ENCODE results near the gene DCDC2C. TPM values are rescaled to one million over a fixed set of nuclear protein-coding genes. Genes with fewer than 3 reads are reported as not detected.

The DCDC2C gene
- total RNA-seq, 1 donor from 2014 or later = not detected

DNA sequence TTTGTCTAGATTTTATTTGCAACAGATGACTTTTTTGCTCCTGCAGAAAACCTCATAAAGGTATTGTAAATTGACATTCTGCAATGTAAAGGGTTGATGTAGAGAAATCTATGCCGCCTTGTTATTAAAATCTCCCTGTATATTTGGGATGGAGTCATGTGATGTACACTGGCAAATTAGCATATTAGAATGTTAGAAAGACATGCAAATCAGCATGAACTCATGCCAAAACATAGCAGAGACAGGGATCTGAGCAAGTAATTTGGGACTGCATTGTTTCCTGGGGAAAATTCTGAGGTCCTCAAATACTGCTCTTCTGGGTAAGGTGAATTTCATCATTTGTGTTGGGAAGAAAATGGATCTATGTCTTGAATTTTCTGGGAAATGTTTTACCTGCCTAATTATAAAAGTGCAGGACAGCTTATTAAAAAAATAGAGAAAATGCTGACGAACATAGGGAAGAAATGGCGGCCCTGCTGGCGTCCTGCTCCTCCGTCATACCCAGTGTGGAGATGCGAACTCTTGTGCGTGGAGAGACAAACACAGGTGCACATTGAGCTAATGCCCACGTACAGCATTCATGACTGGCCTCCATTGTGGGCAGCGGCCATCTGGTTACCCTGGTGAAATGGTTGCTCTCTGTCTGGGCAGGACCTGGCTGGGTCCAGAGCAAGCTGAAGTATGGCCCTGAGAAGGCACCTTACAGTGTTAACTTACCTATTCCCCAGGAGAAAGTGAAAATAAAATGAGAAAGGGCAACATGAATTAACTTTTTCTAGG, 29.1 kb upstream of the DCDC2C start:
- Mint-ChIP-seq H3K4me3 (ENCODE audit: low read depth) (no peak overlapping the region), H3K4me1 (ENCODE audit: low read depth) (no peaks in the 10 kb centered on the region), H3K27ac (no peak overlapping the region), H3K9me3 (ENCODE audit: low read depth) (no peaks in the 10 kb centered on the region), H3K27me3 (peaks cover 18% of the 10 kb centered on the region), H3K36me3 (ENCODE audit: insufficient read depth) (no peaks in the 10 kb centered on the region)
- TF ChIP-seq, protein P1, sequence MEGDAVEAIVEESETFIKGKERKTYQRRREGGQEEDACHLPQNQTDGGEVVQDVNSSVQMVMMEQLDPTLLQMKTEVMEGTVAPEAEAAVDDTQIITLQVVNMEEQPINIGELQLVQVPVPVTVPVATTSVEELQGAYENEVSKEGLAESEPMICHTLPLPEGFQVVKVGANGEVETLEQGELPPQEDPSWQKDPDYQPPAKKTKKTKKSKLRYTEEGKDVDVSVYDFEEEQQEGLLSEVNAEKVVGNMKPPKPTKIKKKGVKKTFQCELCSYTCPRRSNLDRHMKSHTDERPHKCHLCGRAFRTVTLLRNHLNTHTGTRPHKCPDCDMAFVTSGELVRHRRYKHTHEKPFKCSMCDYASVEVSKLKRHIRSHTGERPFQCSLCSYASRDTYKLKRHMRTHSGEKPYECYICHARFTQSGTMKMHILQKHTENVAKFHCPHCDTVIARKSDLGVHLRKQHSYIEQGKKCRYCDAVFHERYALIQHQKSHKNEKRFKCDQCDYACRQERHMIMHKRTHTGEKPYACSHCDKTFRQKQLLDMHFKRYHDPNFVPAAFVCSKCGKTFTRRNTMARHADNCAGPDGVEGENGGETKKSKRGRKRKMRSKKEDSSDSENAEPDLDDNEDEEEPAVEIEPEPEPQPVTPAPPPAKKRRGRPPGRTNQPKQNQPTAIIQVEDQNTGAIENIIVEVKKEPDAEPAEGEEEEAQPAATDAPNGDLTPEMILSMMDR (IDR thresholded peaks at IDR 0.05; ENCODE audit: unreplicated experiment) = no peak
- no peak for DNase-seq (ENCODE audit: low spot score, unreplicated experiment)

DNA sequence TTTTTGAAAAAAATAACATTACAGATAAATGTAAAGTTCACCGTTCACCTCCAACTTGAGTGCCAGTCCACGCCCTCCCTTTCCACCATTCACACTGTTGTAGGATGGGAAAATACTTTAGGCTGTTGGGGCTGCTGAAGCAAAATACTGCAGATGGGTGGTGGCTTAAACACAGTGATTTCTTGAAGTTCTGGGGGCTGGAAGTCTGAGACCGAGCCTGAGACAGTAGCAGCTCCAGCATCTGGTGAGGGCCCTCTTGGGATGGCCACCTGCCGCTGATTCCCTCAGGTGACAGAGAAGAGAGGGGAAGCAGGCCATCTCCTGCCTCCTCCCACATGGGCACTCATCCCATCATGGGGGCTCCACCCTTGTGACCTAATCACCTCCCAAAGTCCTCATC, 27.7 kb upstream of the DCDC2C start:
- peaks cover 21% of the 10 kb centered on the region for H3K27me3 Mint-ChIP-seq
- H3K36me3 Mint-ChIP-seq (ENCODE audit: insufficient read depth) = no peaks in the 10 kb centered on the region
- no peaks in the 10 kb centered on the region for H3K9me3 Mint-ChIP-seq (ENCODE audit: low read depth)
- no peak overlapping the region for H3K4me3 Mint-ChIP-seq (ENCODE audit: low read depth)
- no peak for DNase-seq (ENCODE audit: low spot score, unreplicated experiment)
- H3K27ac Mint-ChIP-seq = no peak overlapping the region
- TF ChIP-seq, protein P1 (IDR thresholded peaks at IDR 0.05; ENCODE audit: unreplicated experiment) = no peak
- no peaks in the 10 kb centered on the region for H3K4me1 Mint-ChIP-seq (ENCODE audit: low read depth)

DNA sequence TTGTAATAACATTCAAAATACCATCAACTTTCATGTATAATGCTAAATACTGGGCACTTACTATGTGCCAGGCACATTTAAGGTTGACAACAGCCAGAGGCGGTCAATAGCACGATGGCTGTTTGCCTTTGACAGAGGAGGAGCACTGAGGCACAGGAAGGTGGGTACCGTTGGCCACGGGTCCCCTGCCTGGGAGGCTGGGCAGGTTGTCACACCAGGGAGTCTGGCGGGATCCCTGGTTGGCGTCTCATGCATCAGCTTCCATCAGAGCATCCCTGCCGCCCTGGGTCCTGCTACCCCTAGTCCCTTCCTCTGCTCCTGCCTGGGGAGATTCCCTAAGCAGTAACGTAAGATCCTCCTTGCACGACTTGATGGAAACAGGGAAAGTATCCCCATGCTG, 25.9 kb upstream of the DCDC2C start:
- H3K9me3 Mint-ChIP-seq (ENCODE audit: low read depth) = no peaks in the 10 kb centered on the region
- no peak overlapping the region for H3K27ac Mint-ChIP-seq
- no peaks in the 10 kb centered on the region for H3K36me3 Mint-ChIP-seq (ENCODE audit: insufficient read depth)
- H3K4me1 Mint-ChIP-seq (ENCODE audit: low read depth) = no peaks in the 10 kb centered on the region
- H3K4me3 Mint-ChIP-seq (ENCODE audit: low read depth) = no peak overlapping the region
- no peak for DNase-seq (ENCODE audit: low spot score, unreplicated experiment)
- TF ChIP-seq, protein P1 (IDR thresholded peaks at IDR 0.05; ENCODE audit: unreplicated experiment) = no peak
- peaks cover 21% of the 10 kb centered on the region for H3K27me3 Mint-ChIP-seq

DNA sequence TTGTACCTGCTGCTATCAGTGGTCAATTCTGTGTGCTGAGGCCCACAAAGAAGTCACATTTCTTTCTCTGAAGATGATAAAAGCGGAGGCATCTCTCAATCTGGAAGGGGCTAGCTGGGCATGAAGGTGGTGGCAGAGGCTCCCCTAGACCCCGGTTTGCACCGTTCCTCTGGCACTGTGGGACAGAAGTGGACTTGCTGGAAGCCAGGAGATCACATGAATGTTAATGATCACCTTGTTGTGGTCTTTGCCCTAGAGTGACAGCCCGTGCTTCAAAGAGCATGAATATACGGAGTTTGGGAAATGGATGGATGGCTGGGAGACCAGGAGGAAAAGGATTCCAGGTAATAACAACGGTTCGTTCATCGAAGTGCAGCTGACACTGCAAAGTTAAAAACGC, 25.2 kb upstream of the DCDC2C start:
- H3K36me3 Mint-ChIP-seq (ENCODE audit: insufficient read depth) = no peaks in the 10 kb centered on the region
- H3K27ac Mint-ChIP-seq = no peak overlapping the region
- no peak overlapping the region for H3K4me3 Mint-ChIP-seq (ENCODE audit: low read depth)
- TF ChIP-seq, protein P1 (IDR thresholded peaks at IDR 0.05; ENCODE audit: unreplicated experiment) = no peak
- H3K27me3 Mint-ChIP-seq = peaks cover 21% of the 10 kb centered on the region
- no peak for DNase-seq (ENCODE audit: low spot score, unreplicated experiment)
- H3K4me1 Mint-ChIP-seq (ENCODE audit: low read depth) = no peaks in the 10 kb centered on the region
- H3K9me3 Mint-ChIP-seq (ENCODE audit: low read depth) = no peaks in the 10 kb centered on the region

DNA sequence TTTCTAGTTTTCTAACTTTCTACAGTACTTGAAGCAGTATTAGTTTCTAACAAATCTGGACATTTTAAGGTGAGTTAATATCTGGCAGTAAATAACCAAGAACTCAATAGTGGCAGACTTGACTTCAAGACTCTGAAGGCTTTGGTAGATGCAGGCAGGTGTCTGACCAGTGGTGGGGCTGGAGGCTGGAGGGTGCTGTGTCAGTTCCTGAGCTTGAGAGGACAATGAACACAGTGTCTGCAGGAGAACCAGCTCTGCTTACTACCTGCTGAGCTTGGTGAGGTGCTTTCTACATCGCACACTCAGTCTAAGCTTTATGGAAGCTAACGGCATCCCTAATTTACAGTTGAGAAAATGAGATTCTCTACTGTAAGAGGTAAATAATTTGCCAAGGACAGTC, 24.2 kb upstream of the DCDC2C start:
- no peak overlapping the region for H3K4me3 Mint-ChIP-seq (ENCODE audit: low read depth)
- H3K9me3 Mint-ChIP-seq (ENCODE audit: low read depth) = no peaks in the 10 kb centered on the region
- peaks cover 17% of the 10 kb centered on the region for H3K27me3 Mint-ChIP-seq
- H3K27ac Mint-ChIP-seq = no peak overlapping the region
- H3K36me3 Mint-ChIP-seq (ENCODE audit: insufficient read depth) = no peaks in the 10 kb centered on the region
- TF ChIP-seq, protein P1 (IDR thresholded peaks at IDR 0.05; ENCODE audit: unreplicated experiment) = no peak
- H3K4me1 Mint-ChIP-seq (ENCODE audit: low read depth) = no peaks in the 10 kb centered on the region
- DNase-seq (ENCODE audit: low spot score, unreplicated experiment) = no peak
